IPS-18a (cell line): ENCODE results near the gene RELT.

Source experiments
- H3K27ac ChIP-seq: one replicate; pipeline ENCODE4 v1.5.1; 2013; ENCODE audit warnings: low read length
- H3K27me3 ChIP-seq: one replicate; pipeline ENCODE4 v1.6.1; 2013; ENCODE audit warnings: mild to moderate bottlenecking, low read length; ENCODE audit not compliant: control insufficient read depth, insufficient read depth
- H3K36me3 ChIP-seq: one replicate; pipeline ENCODE4 v1.6.1; 2013; ENCODE audit warnings: low read depth, low read length; ENCODE audit not compliant: control insufficient read depth
- H3K4me1 ChIP-seq: one replicate; pipeline ENCODE4 v1.6.1; 2013; ENCODE audit warnings: low read depth, low read length; ENCODE audit not compliant: control insufficient read depth
- H3K4me3 ChIP-seq: one replicate; pipeline ENCODE4 v1.5.1; 2013; ENCODE audit warnings: low read length
- H3K9ac ChIP-seq: one replicate; pipeline ENCODE4 v1.6.1; 2013; ENCODE audit warnings: mild to moderate bottlenecking, low read length, moderate library complexity
- H3K9me3 ChIP-seq: one replicate; pipeline ENCODE4 v1.6.1; 2013; ENCODE audit warnings: low read depth, low read length; ENCODE audit not compliant: control insufficient read depth

Gene RELT

DNA sequence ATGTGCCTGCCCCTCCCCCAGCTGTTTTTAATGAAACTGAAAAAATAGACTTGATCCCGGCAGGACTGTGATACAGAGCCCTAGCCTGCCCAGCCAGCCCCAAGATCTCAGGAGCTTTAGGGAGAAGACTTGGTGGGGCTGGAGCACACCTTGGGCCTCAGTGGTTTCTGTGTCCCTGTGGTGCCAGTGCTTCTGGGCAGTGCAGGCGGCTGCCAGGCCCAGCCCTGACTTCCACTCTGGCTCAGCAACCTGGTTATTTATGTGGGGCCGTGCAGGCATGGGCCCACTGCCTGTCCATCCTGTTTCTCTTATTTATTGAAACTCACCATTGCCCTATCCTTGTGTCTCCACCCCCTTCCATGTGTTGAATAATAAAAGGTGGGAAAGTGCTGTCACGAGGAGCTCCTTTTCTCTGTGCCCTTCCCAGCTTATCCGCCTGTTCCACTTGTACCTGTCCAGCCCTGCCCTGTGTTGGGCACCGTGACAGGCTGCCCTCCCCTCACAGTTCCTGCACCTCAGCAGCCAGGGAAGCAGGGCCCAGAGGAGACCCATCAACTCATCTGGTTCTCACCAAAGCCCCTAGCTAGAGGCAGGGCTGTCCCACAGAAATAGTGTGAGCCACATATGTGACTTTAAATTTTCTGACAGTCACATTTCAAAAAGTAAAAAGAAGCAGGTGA, 20.2 kb downstream of the RELT start:
- no peak overlapping the region for H3K27ac ChIP-seq
- H3K9me3 ChIP-seq: no peaks in the 10 kb centered on the region
- H3K4me1 ChIP-seq: no peaks in the 10 kb centered on the region
- H3K36me3 ChIP-seq: no peaks in the 10 kb centered on the region
- no peaks in the 10 kb centered on the region for H3K27me3 ChIP-seq
- H3K9ac ChIP-seq: no peak overlapping the region
- no peak overlapping the region for H3K4me3 ChIP-seq

DNA sequence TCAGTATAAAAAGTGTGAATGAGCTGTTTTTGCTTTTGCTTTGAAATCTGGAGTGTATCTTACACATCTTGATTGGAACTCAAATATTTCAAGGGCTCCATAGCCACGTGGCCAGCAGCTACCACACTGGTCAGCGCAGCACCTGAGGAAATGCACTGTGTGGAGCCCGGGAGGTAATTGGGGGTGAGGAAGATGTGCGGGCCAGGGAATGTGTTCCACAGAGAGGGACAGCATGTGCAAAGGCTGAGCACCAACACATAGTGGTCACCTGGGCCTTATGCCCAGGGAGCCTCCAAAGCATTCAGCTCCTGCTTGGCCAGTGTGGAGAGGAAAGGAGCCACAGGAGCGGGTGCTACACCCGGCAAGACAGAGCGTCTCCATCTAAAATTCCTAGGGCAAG, 20.8 kb downstream of the RELT start:
- Histone ChIP-seq H3K27ac (no peak overlapping the region), H3K4me1 (no peaks in the 10 kb centered on the region), H3K36me3 (no peaks in the 10 kb centered on the region), H3K4me3 (no peak overlapping the region), H3K9ac (no peak overlapping the region), H3K9me3 (no peaks in the 10 kb centered on the region), H3K27me3 (no peaks in the 10 kb centered on the region)

DNA sequence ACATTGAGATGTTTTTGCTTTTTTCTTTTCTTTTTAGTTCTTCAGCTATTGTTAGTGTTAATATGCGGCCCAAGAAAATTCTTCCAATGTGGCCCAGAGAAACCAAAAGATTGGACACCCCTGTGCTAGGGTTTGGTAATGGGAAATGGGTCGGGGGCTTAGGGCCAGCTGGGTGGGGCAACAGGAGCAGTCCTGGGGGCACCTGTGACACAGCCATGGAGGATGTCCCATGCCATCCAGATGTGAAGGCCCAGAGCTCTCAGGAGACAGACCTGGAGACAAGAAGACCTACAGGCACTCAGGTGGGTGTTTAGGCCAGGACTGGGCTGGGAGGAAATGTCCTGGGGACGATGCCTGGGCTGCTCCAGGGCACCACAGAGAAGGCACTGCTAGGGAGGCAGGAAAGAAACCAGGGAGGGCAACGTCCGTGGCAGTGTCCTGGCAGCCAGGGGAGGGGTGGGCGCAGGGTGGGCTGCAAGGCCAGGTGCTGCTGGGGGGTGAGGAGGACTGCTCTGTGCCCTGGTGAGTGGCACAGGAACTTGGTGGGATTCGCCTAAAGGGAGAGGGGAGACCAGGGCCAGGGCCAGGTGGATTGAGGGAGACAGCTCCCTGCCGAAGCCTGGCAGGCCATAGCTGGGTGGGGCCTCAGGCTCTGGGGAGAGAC, 21.4 kb downstream of the RELT start:
- H3K4me3 ChIP-seq: no peak overlapping the region
- H3K27me3 ChIP-seq: no peaks in the 10 kb centered on the region
- H3K4me1 ChIP-seq: no peaks in the 10 kb centered on the region
- H3K27ac ChIP-seq: no peak overlapping the region
- H3K36me3 ChIP-seq: no peaks in the 10 kb centered on the region
- no peaks in the 10 kb centered on the region for H3K9me3 ChIP-seq
- H3K9ac ChIP-seq: no peak overlapping the region

DNA sequence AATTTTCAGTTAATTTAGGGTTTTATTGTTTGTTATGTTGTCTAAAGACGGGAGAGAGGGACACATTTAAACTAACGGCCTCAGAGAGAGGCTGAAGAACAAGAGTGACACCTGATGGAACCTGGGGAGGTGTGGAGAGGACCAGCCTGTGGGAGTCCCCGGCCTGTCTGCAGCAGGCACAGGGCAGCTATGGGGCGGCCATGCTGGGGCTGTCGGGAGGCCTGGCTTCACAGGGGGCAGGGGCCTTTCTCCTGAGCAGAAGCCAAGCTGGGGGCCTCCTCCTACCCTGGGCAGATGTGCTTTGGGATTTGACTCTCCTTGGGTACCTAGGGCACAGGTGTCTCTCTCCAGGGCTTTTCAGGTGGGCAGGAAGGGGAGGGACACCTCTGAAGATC, 21.9 kb downstream of the RELT start:
- Histone ChIP-seq H3K27ac (no peak overlapping the region), H3K9ac (no peak overlapping the region), H3K4me3 (no peak overlapping the region), H3K9me3 (no peaks in the 10 kb centered on the region), H3K4me1 (peaks cover 4% of the 10 kb centered on the region), H3K27me3 (no peaks in the 10 kb centered on the region), H3K36me3 (no peaks in the 10 kb centered on the region)

DNA sequence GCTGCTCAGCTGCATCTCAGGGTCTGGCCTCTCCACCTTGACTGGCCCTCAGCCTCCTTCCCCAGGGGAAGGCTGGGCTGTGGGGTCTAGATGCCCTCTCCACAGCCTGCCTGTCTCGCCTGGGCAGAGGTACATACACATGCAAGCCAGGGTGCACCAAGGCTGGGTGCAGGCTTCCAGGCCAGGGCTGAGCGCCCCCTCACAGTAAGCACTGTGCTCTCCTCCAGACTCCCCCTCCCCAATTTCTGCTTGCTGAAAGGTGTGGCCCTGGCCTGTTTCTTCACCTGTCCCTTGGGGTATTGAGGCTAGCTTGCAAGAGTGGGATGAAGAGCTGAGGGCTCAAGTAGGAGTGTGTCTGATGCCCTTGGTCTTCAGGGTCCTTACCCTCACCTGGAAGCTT, 22.5 kb downstream of the RELT start:
- Histone ChIP-seq H3K27ac (no peak overlapping the region), H3K4me3 (no peak overlapping the region), H3K4me1 (peaks cover 5% of the 10 kb centered on the region), H3K27me3 (no peaks in the 10 kb centered on the region), H3K9me3 (no peaks in the 10 kb centered on the region), H3K36me3 (no peaks in the 10 kb centered on the region), H3K9ac (no peak overlapping the region)

DNA sequence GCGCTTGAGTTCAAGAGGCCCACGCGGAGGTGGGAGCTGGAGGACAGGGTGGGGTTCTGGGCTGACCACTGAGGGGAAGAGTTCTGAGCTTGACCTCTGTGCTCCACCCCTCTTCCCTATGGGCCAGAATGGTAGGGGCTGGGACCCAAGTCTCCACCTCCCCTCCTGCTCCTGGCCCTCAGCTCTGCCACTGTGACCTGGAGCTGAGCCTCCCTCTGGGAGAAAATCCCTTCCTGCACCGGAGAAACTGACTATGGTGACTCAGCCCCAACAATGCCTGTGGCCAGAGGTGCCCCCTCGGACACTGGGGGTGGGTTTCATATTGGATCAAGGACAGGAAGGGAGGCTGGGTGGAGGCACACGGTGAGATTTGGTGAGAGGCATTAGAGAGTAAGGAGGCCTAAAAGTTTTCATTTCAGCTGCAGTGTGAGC, 23.0 kb downstream of the RELT start:
- no peaks in the 10 kb centered on the region for H3K27me3 ChIP-seq
- H3K4me3 ChIP-seq: no peak overlapping the region
- no peaks in the 10 kb centered on the region for H3K9me3 ChIP-seq
- H3K9ac ChIP-seq: no peak overlapping the region
- H3K36me3 ChIP-seq: no peaks in the 10 kb centered on the region
- H3K27ac ChIP-seq: no peak overlapping the region
- H3K4me1 ChIP-seq: peaks cover 5% of the 10 kb centered on the region

DNA sequence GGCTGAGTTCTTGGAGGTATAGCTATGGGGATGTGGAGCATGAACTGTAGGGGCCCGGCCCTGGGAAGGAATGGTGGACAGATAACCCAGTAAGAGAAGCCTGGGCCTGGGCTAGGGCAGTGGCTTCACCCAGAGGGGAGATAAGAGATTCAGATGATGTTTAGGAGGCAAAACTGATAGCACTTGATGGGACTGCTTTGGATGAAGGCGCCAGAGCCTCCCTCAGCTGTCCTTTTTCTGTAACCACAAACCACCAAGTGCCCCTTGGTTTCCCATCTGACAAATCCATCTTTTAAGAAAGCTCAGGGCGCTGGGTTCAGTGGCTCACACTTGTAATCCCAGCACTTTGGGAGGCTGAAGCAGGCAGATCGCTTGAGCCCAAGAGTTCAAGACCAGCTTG, 23.4 kb downstream of the RELT start:
- no peaks in the 10 kb centered on the region for H3K9me3 ChIP-seq
- H3K27ac ChIP-seq: no peak overlapping the region
- H3K36me3 ChIP-seq: no peaks in the 10 kb centered on the region
- no peak overlapping the region for H3K9ac ChIP-seq
- no peak overlapping the region for H3K4me3 ChIP-seq
- no peaks in the 10 kb centered on the region for H3K27me3 ChIP-seq
- peaks cover 5% of the 10 kb centered on the region for H3K4me1 ChIP-seq

DNA sequence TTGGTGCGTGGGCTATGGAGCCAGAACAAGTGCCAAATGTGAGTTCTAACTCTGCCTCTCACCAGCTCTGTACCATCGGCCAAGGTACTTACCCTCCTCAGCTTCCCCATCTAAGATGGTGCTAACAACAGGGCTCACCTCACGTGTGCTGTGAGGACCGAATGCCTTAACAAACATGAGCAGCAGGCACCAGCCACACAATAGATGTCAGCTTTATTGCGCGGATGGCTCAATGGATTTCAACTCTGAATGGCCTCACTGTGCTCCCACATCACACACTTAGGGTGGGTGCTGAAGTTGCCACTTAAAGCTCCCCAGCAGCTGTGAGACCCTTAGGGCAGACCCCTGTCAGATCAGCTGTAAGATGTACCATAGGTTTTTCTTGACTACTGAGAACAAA, 24.1 kb downstream of the RELT start:
- H3K9me3 ChIP-seq: no peaks in the 10 kb centered on the region

DNA sequence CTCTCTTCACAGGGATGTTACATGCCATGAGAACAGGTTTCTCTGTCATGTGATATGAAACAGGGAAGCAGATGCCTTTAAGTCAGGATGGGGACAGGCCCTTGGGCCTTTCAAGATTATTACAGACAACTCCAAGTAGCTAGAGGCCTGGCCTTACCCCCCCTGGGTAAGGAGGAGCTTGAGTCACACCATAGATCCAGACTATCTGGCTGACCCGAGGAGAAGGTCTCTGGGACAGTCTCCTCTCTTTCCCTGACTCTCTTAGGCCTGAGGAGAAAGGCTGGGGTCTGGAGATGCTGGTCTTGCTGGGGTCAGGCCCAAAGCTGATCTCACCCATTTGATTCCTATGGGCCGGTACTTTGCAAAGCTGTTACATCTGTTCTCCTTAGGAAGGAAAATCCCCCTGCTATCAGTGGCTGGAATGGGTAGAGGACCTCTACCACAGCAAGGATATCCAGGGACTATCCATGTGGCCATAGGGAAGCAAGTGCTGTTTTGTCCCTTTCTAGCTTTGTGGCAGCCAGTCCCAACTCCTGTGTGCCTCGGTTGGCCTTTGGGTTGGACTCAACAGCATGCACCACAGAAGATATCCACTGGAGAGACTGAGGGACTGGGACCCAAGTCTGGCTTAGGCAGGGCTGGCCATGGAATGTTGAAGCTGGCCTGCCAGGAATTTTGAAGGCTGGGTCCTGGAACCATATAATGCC, 25.2 kb downstream of the RELT start:
- no peaks in the 10 kb centered on the region for H3K36me3 ChIP-seq
- no peak overlapping the region for H3K27ac ChIP-seq
- H3K4me3 ChIP-seq: no peak overlapping the region
- H3K9me3 ChIP-seq: no peaks in the 10 kb centered on the region
- H3K4me1 ChIP-seq: peaks cover 5% of the 10 kb centered on the region
- H3K27me3 ChIP-seq: no peaks in the 10 kb centered on the region
- H3K9ac ChIP-seq: no peak overlapping the region

More for the DNA sequence above, 24.1 kb downstream of the RELT start:
- Histone ChIP-seq H3K27ac (no peak overlapping the region), H3K9ac (no peak overlapping the region), H3K4me3 (no peak overlapping the region), H3K36me3 (no peaks in the 10 kb centered on the region), H3K4me1 (peaks cover 5% of the 10 kb centered on the region), H3K27me3 (no peaks in the 10 kb centered on the region)

DNA sequence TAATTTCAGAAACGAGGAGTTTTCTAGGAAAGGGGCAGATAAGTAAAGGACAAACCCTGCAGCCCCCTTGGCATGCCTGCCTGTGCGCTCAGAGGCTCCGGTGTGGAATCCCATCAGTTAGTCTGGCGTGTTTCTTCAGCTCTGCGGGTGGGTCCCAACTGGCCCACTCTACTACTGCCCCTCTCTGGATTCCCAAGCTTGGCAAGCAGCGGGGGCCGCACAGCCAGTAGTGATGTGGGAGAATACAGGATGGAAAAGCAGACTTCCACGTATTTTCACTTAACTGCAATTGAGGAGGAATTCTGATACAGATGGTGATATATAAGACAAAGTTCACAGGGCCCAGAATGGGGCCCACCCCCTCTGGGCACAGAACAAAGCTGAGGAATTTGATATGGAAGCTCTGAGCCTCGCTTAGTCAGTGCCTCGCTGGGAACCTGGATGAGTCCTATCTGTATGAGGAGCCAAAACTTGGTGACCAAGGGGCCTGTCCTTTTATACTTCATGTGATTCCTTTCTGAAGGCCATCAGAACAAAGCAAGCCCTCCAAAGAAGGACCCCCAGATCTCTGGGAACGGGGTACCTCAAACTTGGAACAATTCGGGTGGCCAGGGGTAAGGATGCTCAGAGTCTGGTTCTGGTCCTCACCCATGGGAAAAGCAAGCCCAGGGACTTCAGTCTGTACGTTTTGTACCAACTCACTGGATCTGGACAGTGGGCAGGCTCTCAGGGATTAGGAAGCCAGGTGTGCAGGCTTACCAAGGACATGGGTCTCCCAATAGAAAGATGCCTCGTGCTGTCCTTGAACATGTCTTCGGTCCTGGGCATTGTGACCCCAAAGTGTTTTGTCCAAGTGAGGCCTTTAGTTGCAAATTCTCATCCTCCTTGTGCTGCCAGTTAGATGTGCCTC, 26.0 kb downstream of the RELT start:
- Histone ChIP-seq H3K27me3 (no peaks in the 10 kb centered on the region), H3K36me3 (no peaks in the 10 kb centered on the region), H3K9ac (no peak overlapping the region), H3K27ac (no peak overlapping the region), H3K9me3 (no peaks in the 10 kb centered on the region), H3K4me3 (no peak overlapping the region), H3K4me1 (peaks cover 5% of the 10 kb centered on the region)

DNA sequence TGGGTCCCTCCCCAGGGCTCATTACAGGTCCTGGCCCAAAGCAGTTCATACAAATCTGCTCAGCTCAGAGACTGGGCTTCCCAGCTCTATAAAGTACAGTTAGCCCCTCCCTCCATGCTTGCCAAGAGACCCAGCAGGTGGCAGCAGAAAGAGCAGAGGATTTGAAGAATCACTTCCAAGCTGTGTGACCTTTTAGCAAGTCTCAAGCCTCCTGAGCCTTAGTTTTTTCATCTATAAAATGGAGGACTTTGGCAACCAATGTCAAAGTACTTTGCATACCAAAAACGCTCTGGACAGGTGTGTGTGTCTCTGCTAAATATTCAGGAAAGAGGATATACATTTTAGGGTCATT, 26.6 kb downstream of the RELT start:
- Histone ChIP-seq H3K4me3 (no peak overlapping the region), H3K9ac (no peak overlapping the region), H3K9me3 (no peaks in the 10 kb centered on the region), H3K27ac (no peak overlapping the region), H3K36me3 (no peaks in the 10 kb centered on the region), H3K4me1 (peaks cover 5% of the 10 kb centered on the region), H3K27me3 (no peaks in the 10 kb centered on the region)
